HG03565 (cell line): ENCODE measurements around the gene MYO5A.

Source experiments
- ATAC-seq: cut with Tn5 transposase; IDR thresholded peaks from one replicate; pipeline ENCODE4 v1.9.1; 2021; ENCODE audit warnings: mild to moderate bottlenecking, moderate library complexity; ENCODE audit not compliant: unreplicated experiment

Gene MYO5A

GRCh38 chr15:52378746-52379394 lies 149.8 kb downstream of the MYO5A start:
- ATAC-seq = peak; percentile 33

GRCh38 chr15:52370010-52370409 lies 158.7 kb downstream of the MYO5A start:
- no peak for ATAC-seq

- ATAC-seq = no peak
Observed at GRCh38 chr15:52369455-52369854, 159.2 kb downstream of the MYO5A start.

- ATAC-seq = no peak
Observed at GRCh38 chr15:52369030-52369429, 159.7 kb downstream of the MYO5A start.

- no peak for ATAC-seq
Observed at GRCh38 chr15:52368402-52368801, 160.3 kb downstream of the MYO5A start.

- no peak for ATAC-seq
Observed at GRCh38 chr15:52362497-52362896, 166.2 kb downstream of the MYO5A start.

- ATAC-seq = no peak
Observed at GRCh38 chr15:52361975-52362494, 166.6 kb downstream of the MYO5A start.

- ATAC-seq = no peak
Observed at GRCh38 chr15:52361494-52361893, 167.2 kb downstream of the MYO5A start.

GRCh38 chr15:52360229-52361203 lies 168.2 kb downstream of the MYO5A start:
- ATAC-seq = no peak

- ATAC-seq = no peak
Observed at GRCh38 chr15:52359722-52360121, 169.0 kb downstream of the MYO5A start.

- no peak for ATAC-seq
Observed at GRCh38 chr15:52357949-52358348, 170.7 kb downstream of the MYO5A start.

- ATAC-seq = no peak
Observed at GRCh38 chr15:52352086-52352485, 176.6 kb downstream of the MYO5A start.

GRCh38 chr15:52351206-52351908 lies 177.3 kb downstream of the MYO5A start:
- no peak for ATAC-seq

GRCh38 chr15:52350423-52350822 lies 178.3 kb downstream of the MYO5A start:
- no peak for ATAC-seq

GRCh38 chr15:52349052-52349700 lies 179.5 kb downstream of the MYO5A start:
- no peak for ATAC-seq

- no peak for ATAC-seq
Observed at GRCh38 chr15:52348056-52348745, 180.5 kb downstream of the MYO5A start.

GRCh38 chr15:52344592-52344991 lies 184.1 kb downstream of the MYO5A start:
- ATAC-seq = no peak

- no peak for ATAC-seq
Observed at GRCh38 chr15:52343831-52344230, 184.8 kb downstream of the MYO5A start.

- ATAC-seq = no peak
Observed at GRCh38 chr15:52340093-52340492, 188.6 kb downstream of the MYO5A start.

- ATAC-seq = no peak
Observed at GRCh38 chr15:52338891-52339290, 189.8 kb downstream of the MYO5A start.
